Transverse colon (tissue), 4 donors: ENCODE results near the gene GNA12.

Experiments used
- CTCF ChIP-seq, 5 experiments: fragments of 200-600 bp in 3 of 5; fragments of 450-650 bp in 2 of 5; sonication (generic) in 3 of 5; IDR thresholded peaks; 1 replicate in 2 of 5; 2 replicates in 3 of 5; pipeline ENCODE4 v1.5.1; 2016 to 2017; ENCODE audit warnings: antibody characterized with exemption in 5 of 5, inconsistent platforms in 3 of 5, mild to moderate bottlenecking in 2 of 5, moderate library complexity in 1 of 5
- POLR2AphosphoS5 ChIP-seq, 3 donors: sonication (generic); formaldehyde crosslinking; IDR thresholded peaks; one replicate each; pipeline ENCODE4 v1.6.1; 2016; ENCODE audit warnings: antibody characterized with exemption in 3 of 3

- TF ChIP-seq CTCF (IDR thresholded peaks at IDR 0.05) (no peak), POLR2AphosphoS5 (IDR thresholded peaks at IDR 0.05) (no peak)
These were observed 107.6 kb downstream of the GNA12 start for GRCh38 chr7:2736411-2736914.
